ENCODE results near the gene ATXN1. TPM values are rescaled to one million over a fixed set of nuclear protein-coding genes. Genes with fewer than 3 reads are reported as not detected.

Gene ATXN1
- total RNA-seq, 1 experiment from 2014 or later: 27.0 TPM

DNA sequence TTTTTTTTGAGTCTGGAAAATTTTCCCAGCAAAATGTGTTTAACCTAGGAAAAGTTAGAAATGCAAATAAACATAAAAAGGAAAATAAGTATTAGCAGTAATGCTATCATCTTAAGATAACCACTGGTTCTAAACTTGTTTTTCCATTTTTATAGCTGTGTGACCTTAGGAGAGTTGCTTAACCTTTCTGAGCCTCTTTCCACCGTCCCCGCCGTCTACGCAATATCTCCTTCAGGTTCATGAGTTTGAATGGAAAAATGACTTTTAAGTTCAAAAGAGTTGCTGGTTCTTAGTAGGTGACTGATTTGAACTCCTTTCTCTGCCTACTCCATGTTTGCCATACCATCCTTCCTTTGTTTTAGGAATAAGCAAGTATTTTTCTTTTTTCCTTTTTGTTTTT lies 478.9 kb downstream of the ATXN1 start:
- intact Hi-C loops (cut with micrococcal nuclease): no loop called here
- Histone ChIP-seq H3K4me2 (ENCODE audit: low read length) (no peak overlapping the region), H3K9me3 (ENCODE audit: low read length) (no peaks in the 10 kb centered on the region), H3K27ac (ENCODE audit: low read length) (no peak overlapping the region), H3K36me3 (ENCODE audit: low read depth, low read length) (no peaks in the 10 kb centered on the region), H3K4me3 (ENCODE audit: low read length) (no peak overlapping the region), H4K20me1 (ENCODE audit: low read length) (no peaks in the 10 kb centered on the region), H3K9ac (ENCODE audit: low read length) (no peak overlapping the region), H3K4me1 (ENCODE audit: insufficient read depth, low read length) (peaks cover 14% of the 10 kb centered on the region), H2AFZ (ENCODE audit: low read length) (no peak overlapping the region), H3K27me3 (ENCODE audit: low read length) (no peaks in the 10 kb centered on the region), H3K9me2 (replicated peaks; ENCODE audit: low read length) (no peaks in the 10 kb centered on the region), H3K79me2 (ENCODE audit: low read length) (no peaks in the 10 kb centered on the region), H3F3A (ENCODE audit: low read length, unreplicated experiment) (no peaks in the 10 kb centered on the region)
- DNase-seq: no peak
- ATAC-seq: no peak
- TF ChIP-seq, protein P1, sequence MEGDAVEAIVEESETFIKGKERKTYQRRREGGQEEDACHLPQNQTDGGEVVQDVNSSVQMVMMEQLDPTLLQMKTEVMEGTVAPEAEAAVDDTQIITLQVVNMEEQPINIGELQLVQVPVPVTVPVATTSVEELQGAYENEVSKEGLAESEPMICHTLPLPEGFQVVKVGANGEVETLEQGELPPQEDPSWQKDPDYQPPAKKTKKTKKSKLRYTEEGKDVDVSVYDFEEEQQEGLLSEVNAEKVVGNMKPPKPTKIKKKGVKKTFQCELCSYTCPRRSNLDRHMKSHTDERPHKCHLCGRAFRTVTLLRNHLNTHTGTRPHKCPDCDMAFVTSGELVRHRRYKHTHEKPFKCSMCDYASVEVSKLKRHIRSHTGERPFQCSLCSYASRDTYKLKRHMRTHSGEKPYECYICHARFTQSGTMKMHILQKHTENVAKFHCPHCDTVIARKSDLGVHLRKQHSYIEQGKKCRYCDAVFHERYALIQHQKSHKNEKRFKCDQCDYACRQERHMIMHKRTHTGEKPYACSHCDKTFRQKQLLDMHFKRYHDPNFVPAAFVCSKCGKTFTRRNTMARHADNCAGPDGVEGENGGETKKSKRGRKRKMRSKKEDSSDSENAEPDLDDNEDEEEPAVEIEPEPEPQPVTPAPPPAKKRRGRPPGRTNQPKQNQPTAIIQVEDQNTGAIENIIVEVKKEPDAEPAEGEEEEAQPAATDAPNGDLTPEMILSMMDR (conservative IDR thresholded peaks at IDR 0.05; ENCODE audit: low read depth, low read length): no peak
- TF ChIP-seq EZH2 (IDR thresholded peaks at IDR 0.05; ENCODE audit: low read length, unreplicated experiment): no peak
- no peak for TF ChIP-seq EZH2phosphoT487 (IDR thresholded peaks at IDR 0.05; ENCODE audit: borderline replicate concordance, low read length)
- ChIA-PET CTCF (no interaction called here), POLR2A (ENCODE audit: unreplicated experiment) (no interaction called here)
- BruUV-seq (replicated peaks): no TSS peak

DNA sequence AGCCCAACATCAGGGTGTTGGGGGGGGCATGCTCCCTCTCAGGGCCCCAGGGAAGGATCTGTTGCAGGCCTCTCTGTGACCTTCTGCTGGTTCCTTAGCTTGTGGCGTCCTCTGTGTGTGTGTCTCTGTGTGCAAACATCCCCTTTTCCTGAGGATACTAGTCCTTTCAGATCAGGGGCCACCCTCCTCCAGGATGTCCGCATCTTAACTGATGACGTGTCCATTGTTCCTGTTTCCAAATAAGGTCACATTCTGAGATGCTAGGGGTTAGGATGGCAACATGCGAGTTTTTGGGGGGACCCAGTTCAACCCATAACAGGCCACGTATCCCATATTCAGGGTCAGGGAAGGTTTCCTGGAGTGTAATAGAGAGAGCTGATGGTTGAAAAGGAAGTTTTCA lies 482.0 kb downstream of the ATXN1 start:
- Histone ChIP-seq H3K9me2 (replicated peaks; ENCODE audit: low read length) (no peaks in the 10 kb centered on the region), H3K4me1 (ENCODE audit: insufficient read depth, low read length) (peaks cover 14% of the 10 kb centered on the region), H2AFZ (ENCODE audit: low read length) (no peak overlapping the region), H3K4me3 (ENCODE audit: low read length) (no peak overlapping the region), H3K9me3 (ENCODE audit: low read length) (no peaks in the 10 kb centered on the region), H3K79me2 (ENCODE audit: low read length) (no peaks in the 10 kb centered on the region), H3K36me3 (ENCODE audit: low read depth, low read length) (no peaks in the 10 kb centered on the region), H3K9ac (ENCODE audit: low read length) (no peak overlapping the region), H3K4me2 (ENCODE audit: low read length) (no peak overlapping the region), H3F3A (ENCODE audit: low read length, unreplicated experiment) (no peaks in the 10 kb centered on the region), H3K27ac (ENCODE audit: low read length) (no peak overlapping the region), H4K20me1 (ENCODE audit: low read length) (no peaks in the 10 kb centered on the region), H3K27me3 (ENCODE audit: low read length) (no peaks in the 10 kb centered on the region)
- ATAC-seq (no peak), DNase-seq (no peak)
- ChIA-PET CTCF (no interaction called here), POLR2A (ENCODE audit: unreplicated experiment) (no interaction called here)
- TF ChIP-seq EZH2phosphoT487 (IDR thresholded peaks at IDR 0.05; ENCODE audit: borderline replicate concordance, low read length) (no peak), EZH2 (IDR thresholded peaks at IDR 0.05; ENCODE audit: low read length, unreplicated experiment) (no peak)
- TF ChIP-seq, protein P1 (conservative IDR thresholded peaks at IDR 0.05; ENCODE audit: low read depth, low read length): no peak
- intact Hi-C loops (cut with micrococcal nuclease): loop anchor here (10.0 kb wide), 2 partner anchors 54 to 144 kb away; no protein-coding TSS in a partner anchor
- no TSS peak for BruUV-seq (replicated peaks)

DNA sequence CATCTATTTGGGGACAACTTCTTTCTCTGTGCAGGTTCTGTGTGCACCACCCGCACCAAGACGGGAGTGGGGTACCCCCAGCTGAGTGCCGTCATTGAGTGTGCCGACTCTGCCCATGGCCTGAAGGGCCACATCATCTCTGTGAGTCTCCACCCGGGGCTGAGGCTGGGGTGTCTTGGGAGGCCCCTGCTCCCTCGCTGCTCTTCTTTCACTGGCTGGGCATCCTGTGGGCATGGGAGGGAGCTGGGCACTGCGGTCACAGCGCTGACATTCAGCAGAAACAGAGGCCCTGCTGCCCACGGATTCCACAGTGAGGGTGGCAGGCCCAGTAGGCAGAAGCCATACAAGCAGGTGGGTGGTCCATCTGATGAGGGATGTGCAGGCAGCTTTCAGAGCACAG lies 482.5 kb downstream of the ATXN1 start:
- Histone ChIP-seq H3K9me3 (ENCODE audit: low read length) (no peaks in the 10 kb centered on the region), H4K20me1 (ENCODE audit: low read length) (no peaks in the 10 kb centered on the region), H3K79me2 (ENCODE audit: low read length) (no peaks in the 10 kb centered on the region), H3K9me2 (replicated peaks; ENCODE audit: low read length) (no peaks in the 10 kb centered on the region), H3K4me1 (ENCODE audit: insufficient read depth, low read length) (peaks cover 14% of the 10 kb centered on the region), H2AFZ (ENCODE audit: low read length) (no peak overlapping the region), H3F3A (ENCODE audit: low read length, unreplicated experiment) (no peaks in the 10 kb centered on the region), H3K36me3 (ENCODE audit: low read depth, low read length) (no peaks in the 10 kb centered on the region), H3K4me3 (ENCODE audit: low read length) (no peak overlapping the region), H3K4me2 (ENCODE audit: low read length) (0 out of 2 replicates have a peak overlapping the region, but pooled peaks have one; percentile 16), H3K27ac (ENCODE audit: low read length) (no peak overlapping the region), H3K27me3 (ENCODE audit: low read length) (no peaks in the 10 kb centered on the region), H3K9ac (ENCODE audit: low read length) (no peak overlapping the region)
- ChIA-PET POLR2A (ENCODE audit: unreplicated experiment) (no interaction called here), CTCF (interaction anchor here (1.1 kb wide), 1 partner anchor 49 kb away, joined by 4 read pairs; no protein-coding TSS in a partner anchor)
- no TSS peak for BruUV-seq (replicated peaks)
- ATAC-seq: no peak
- no peak for DNase-seq
- TF ChIP-seq, protein P1 (conservative IDR thresholded peaks at IDR 0.05; ENCODE audit: low read depth, low read length): no peak
- TF ChIP-seq EZH2 (IDR thresholded peaks at IDR 0.05; ENCODE audit: low read length, unreplicated experiment) (no peak), EZH2phosphoT487 (IDR thresholded peaks at IDR 0.05; ENCODE audit: borderline replicate concordance, low read length) (no peak)
- intact Hi-C loops (cut with micrococcal nuclease): loop anchor here (10.0 kb wide), 2 partner anchors 54 to 144 kb away; no protein-coding TSS in a partner anchor

Data from PC-3 (cell line).